Measurements from ENCODE around the gene KITLG.

- TF ChIP-seq CTCF (IDR thresholded peaks at IDR 0.05; ENCODE audit: control extremely low read depth in 1 of 3, insufficient read depth in 1 of 3, low read depth in 1 of 3, low read length in 3 of 3), result no peak
- no peak for TF ChIP-seq RBBP5 (IDR thresholded peaks at IDR 0.05; ENCODE audit: borderline replicate concordance, low read depth, low read length)
- TF ChIP-seq PHF8 (conservative IDR thresholded peaks at IDR 0.05; ENCODE audit: low read depth, low read length), result no peak
- TF ChIP-seq MAX (IDR thresholded peaks at IDR 0.05), result no peak
- TF ChIP-seq POLR2A (IDR thresholded peaks at IDR 0.05; ENCODE audit: control extremely low read depth in 1 of 2, low read depth in 2 of 2, low read length in 2 of 2), result no peak
- no peak for TF ChIP-seq EZH2 (IDR thresholded peaks at IDR 0.05; ENCODE audit: low read depth, low read length, severe bottlenecking)
- no peak for TF ChIP-seq GTF2F1 (IDR thresholded peaks at IDR 0.05; ENCODE audit: borderline replicate concordance, low read depth, low read length)
- no peak for TF ChIP-seq E2F6 (IDR thresholded peaks at IDR 0.05)
- TF ChIP-seq HDAC2 (IDR thresholded peaks at IDR 0.05; ENCODE audit: borderline replicate concordance in 1 of 2, low read depth in 2 of 2, low read length in 2 of 2), result no peak
- no peak for TF ChIP-seq EGR1 (IDR thresholded peaks at IDR 0.05; ENCODE audit: borderline replicate concordance, low read depth, low read length)
- no peak for TF ChIP-seq SP1 (IDR thresholded peaks at IDR 0.05; ENCODE audit: low read depth, low read length)
- no peak for TF ChIP-seq RAD21 (IDR thresholded peaks at IDR 0.05 in 1 of 2, conservative IDR thresholded peaks at IDR 0.05 in 1 of 2; ENCODE audit: low read depth in 2 of 2, low read length in 2 of 2)
- TF ChIP-seq CREB1 (IDR thresholded peaks at IDR 0.05), result no peak
- no peak for TF ChIP-seq TBP (IDR thresholded peaks at IDR 0.05; ENCODE audit: low read depth, low read length)
Observed at GRCh38 chr12:88585077-88585476, 4.8 kb upstream of the KITLG start.
